Testis (tissue), 2 donors: ENCODE measurements around the gene CELA2A.

Source experiments
- POLR2A ChIP-seq: fragments of 450-650 bp; IDR thresholded peaks from one replicate; pipeline ENCODE4 v1.6.1; 2017; ENCODE audit warnings: antibody characterized with exemption, mild to moderate bottlenecking, moderate library complexity
- TF ChIP-seq, protein P1 (sequence below), 3 experiments: fragments of 450-650 bp in 2 of 3; fragments of 200-600 bp in 1 of 3; sonication (generic) in 1 of 3; IDR thresholded peaks; one replicate each; pipeline ENCODE4 v1.5.1; 2016 to 2019; ENCODE audit warnings: antibody characterized with exemption in 3 of 3, mild to moderate bottlenecking in 2 of 3, moderate library complexity in 1 of 3

DNA sequence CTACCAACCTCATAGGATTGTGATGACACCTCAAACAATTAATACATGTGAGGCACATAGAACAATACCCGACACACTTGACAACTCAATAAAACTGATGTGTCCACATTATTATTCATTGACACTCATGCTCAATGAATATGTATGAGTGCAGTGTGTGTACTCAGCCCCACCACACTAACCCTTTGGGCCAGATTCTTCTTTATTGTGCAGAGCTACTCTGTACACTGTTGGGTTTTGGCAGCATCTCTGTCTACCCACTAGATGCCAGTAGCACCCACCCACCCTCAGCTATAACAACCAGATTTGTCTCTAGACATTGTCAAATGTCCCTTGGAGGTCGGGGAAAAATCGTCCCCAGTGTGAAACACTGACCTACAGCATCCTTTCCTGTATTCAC lies 57.4 kb downstream of the CELA2A start:
- TF ChIP-seq, protein P1, sequence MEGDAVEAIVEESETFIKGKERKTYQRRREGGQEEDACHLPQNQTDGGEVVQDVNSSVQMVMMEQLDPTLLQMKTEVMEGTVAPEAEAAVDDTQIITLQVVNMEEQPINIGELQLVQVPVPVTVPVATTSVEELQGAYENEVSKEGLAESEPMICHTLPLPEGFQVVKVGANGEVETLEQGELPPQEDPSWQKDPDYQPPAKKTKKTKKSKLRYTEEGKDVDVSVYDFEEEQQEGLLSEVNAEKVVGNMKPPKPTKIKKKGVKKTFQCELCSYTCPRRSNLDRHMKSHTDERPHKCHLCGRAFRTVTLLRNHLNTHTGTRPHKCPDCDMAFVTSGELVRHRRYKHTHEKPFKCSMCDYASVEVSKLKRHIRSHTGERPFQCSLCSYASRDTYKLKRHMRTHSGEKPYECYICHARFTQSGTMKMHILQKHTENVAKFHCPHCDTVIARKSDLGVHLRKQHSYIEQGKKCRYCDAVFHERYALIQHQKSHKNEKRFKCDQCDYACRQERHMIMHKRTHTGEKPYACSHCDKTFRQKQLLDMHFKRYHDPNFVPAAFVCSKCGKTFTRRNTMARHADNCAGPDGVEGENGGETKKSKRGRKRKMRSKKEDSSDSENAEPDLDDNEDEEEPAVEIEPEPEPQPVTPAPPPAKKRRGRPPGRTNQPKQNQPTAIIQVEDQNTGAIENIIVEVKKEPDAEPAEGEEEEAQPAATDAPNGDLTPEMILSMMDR (IDR thresholded peaks at IDR 0.05): no peak
- no peak for TF ChIP-seq POLR2A
